Mucosa of descending colon (tissue), 3 donors: ENCODE results near the gene XAF1. TPM values are rescaled to one million over a fixed set of nuclear protein-coding genes. Genes with fewer than 3 reads are reported as not detected.

Experiments
- ATAC-seq: fragments of 200-7000 bp; cut with Tn5 transposase; one replicate; pipeline ENCODE4 v1.9.1; 2020; ENCODE audit warnings: mild to moderate bottlenecking, moderate library complexity
- DNase-seq, 3 donors: peaks; one replicate each; pipeline ENCODE4 v3.0.0-alpha.2; 2020
- H3K36me3 ChIP-seq: fragments of 200-600 bp; one replicate; pipeline ENCODE4 v1.8.0; 2021; ENCODE audit warnings: low read depth, mild to moderate bottlenecking
- H3K4me1 ChIP-seq: fragments of 200-600 bp; one replicate; pipeline ENCODE4 v1.8.0; 2021; ENCODE audit warnings: low read depth, mild to moderate bottlenecking
- H3K4me3 ChIP-seq: fragments of 200-600 bp; one replicate; pipeline ENCODE4 v1.8.0; 2021; ENCODE audit warnings: mild to moderate bottlenecking
- H3K9me3 ChIP-seq: fragments of 200-600 bp; one replicate; pipeline ENCODE4 v1.8.0; 2021; ENCODE audit warnings: mild to moderate bottlenecking
- intact Hi-C, 2 donors: fragments of 100-400 bp; cut with DNase I in 1 of 2; cut with micrococcal nuclease in 1 of 2; formaldehyde crosslinking; loops; one replicate each; pipeline versions ENCODE4 v1.11.0 to v1.11.1; 2022; cut with DNase I, micrococcal nuclease
- total RNA-seq, 3 donors: library from RNA; stranded (reverse); fragmentation: NEBNext Ultra II Directional in 2 of 3; extraction: Animal tissue kit (Norgen Biotek cat#: 25700) in 2 of 3; gene quantifications; one replicate each; pipeline versions ENCODE4 v1.2.1 to v1.2.4, GENCODE V29; 2021 to 2023
- TF ChIP-seq, protein P1 (sequence below): fragments of 200-600 bp; IDR thresholded peaks from one replicate; pipeline ENCODE4 v1.8.0; 2022; ENCODE audit warnings: antibody characterized with exemption, mild to moderate bottlenecking
- donor health status: DM: no; HTN: no; CAD: no; lungs with moderate emphysema.
- donor health status: DM: no; HTN: no; CAD: no.
- donor health status: DM: no; HTN: yes; CAD: no.

Gene XAF1
- total RNA-seq, 3 donors from 2014 or later = 15.7 to 37.4 (median 25.4) TPM

GRCh38 chr17:6775871-6776405 lies 20.1 kb downstream of the XAF1 start, which contains the start of gene FBXO39:
TSS of gene FBXO39 (plus strand) at chr17:6776215. CDS start at chr17:6779869, 3,654 bp downstream.
- intact Hi-C loops = no loop called here
- no peaks in the 10 kb centered on the region for H3K4me1 ChIP-seq
- H3K4me3 ChIP-seq = no peak within 1 kb of the TSS
- TF ChIP-seq, protein P1, sequence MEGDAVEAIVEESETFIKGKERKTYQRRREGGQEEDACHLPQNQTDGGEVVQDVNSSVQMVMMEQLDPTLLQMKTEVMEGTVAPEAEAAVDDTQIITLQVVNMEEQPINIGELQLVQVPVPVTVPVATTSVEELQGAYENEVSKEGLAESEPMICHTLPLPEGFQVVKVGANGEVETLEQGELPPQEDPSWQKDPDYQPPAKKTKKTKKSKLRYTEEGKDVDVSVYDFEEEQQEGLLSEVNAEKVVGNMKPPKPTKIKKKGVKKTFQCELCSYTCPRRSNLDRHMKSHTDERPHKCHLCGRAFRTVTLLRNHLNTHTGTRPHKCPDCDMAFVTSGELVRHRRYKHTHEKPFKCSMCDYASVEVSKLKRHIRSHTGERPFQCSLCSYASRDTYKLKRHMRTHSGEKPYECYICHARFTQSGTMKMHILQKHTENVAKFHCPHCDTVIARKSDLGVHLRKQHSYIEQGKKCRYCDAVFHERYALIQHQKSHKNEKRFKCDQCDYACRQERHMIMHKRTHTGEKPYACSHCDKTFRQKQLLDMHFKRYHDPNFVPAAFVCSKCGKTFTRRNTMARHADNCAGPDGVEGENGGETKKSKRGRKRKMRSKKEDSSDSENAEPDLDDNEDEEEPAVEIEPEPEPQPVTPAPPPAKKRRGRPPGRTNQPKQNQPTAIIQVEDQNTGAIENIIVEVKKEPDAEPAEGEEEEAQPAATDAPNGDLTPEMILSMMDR = no peak
- DNase-seq = no peak
- no peak for ATAC-seq
- peaks cover 19% of the 10 kb centered on the region for H3K9me3 ChIP-seq
- H3K36me3 ChIP-seq = peaks cover 2% of the 10 kb centered on the region

GRCh38 chr17:6779411-6779810 lies 23.6 kb downstream of the XAF1 start:
- TF ChIP-seq, protein P1 = no peak
- no peaks in the 10 kb centered on the region for H3K36me3 ChIP-seq
- no peak overlapping the region for H3K4me3 ChIP-seq
- H3K4me1 ChIP-seq = no peaks in the 10 kb centered on the region
- DNase-seq (no peak), ATAC-seq (no peak)
- intact Hi-C loops = no loop called here
- peaks cover 7% of the 10 kb centered on the region for H3K9me3 ChIP-seq

DNA sequence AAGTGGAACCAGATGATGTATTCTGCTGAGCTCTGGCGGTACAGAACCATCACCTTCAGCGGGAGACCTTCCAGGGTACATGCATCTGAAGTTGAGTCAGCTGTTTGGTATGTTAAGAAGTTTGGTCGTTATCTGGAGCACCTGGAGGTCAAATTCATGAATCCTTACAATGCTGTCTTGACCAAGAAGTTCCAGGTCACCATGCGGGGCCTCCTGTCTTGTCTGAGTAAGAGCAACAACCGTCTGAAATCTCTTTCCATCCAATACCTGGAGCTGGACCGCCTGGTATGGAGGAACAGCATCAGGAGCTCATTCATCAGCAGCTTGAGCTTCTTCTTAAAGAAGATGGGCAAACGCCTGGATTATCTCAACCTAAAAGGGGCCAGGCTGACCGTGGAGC lies 24.2 kb downstream of the XAF1 start:
- Histone ChIP-seq H3K36me3 (no peaks in the 10 kb centered on the region), H3K4me3 (no peak overlapping the region), H3K4me1 (no peaks in the 10 kb centered on the region), H3K9me3 (peaks cover 2% of the 10 kb centered on the region)
- TF ChIP-seq, protein P1 = no peak
- ATAC-seq = no peak
- DNase-seq = no peak
- intact Hi-C loops = no loop called here

DNA sequence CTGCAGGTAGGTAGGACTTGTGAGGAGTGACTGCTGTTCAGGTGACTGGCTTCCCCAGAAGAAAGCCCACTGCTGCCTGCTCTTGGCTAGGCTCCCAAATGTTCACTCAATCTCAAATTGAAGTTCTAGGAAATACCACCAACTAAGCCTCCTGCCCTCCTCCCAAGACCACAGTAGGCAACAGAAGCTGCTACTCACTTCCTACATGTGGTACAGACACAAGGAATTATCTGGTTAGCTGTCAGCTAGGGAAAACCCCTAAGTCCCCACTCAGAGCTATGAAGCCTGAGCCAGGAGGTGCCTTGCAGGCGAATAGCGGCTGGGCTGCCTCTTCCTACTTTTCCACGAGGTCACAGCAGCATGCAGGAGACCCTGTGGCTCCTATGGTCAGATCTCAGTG lies 25.0 kb downstream of the XAF1 start:
- DNase-seq = no peak
- Histone ChIP-seq H3K4me3 (no peak overlapping the region), H3K4me1 (no peaks in the 10 kb centered on the region), H3K9me3 (no peaks in the 10 kb centered on the region), H3K36me3 (no peaks in the 10 kb centered on the region)
- no peak for ATAC-seq
- intact Hi-C loops = no loop called here
- TF ChIP-seq, protein P1 = no peak

- H3K4me3 ChIP-seq = no peak overlapping the region
- DNase-seq (no peak), ATAC-seq (no peak)
- no peaks in the 10 kb centered on the region for H3K36me3 ChIP-seq
- TF ChIP-seq, protein P1 = no peak
- H3K4me1 ChIP-seq = no peaks in the 10 kb centered on the region
- intact Hi-C loops = no loop called here
- no peaks in the 10 kb centered on the region for H3K9me3 ChIP-seq
Observed at GRCh38 chr17:6782244-6782643, 26.4 kb downstream of the XAF1 start.

DNA sequence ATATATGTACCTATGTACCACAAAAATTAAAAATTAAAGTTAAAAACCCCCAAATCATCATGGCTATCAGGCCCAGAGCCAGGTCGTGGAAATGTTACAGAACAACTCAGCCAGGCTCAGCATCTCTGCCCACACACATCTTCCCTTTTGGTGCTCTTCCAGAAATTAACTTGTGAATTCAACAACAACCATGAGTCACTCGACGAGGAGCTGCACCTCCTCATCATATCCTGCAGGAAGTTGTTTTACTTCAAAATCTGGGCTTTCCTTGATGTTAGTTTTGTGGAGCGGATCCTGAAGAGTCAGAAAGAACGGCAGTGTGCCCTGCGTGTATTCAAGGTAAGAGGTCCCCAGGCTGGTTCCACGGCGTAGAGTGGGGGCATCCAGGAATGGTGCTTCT lies 30.8 kb downstream of the XAF1 start:
- no peak for DNase-seq
- ATAC-seq = no peak
- no peaks in the 10 kb centered on the region for H3K4me1 ChIP-seq
- intact Hi-C loops = no loop called here
- no peaks in the 10 kb centered on the region for H3K36me3 ChIP-seq
- H3K4me3 ChIP-seq = no peak overlapping the region
- TF ChIP-seq, protein P1 = no peak
- H3K9me3 ChIP-seq = no peaks in the 10 kb centered on the region
